ENCODE results near the gene TNNI3. TPM values are rescaled to one million over a fixed set of nuclear protein-coding genes. Genes with fewer than 3 reads are reported as not detected.

TNNI3 gene
- total RNA-seq, 2 experiments from 2014 or later: 2.6 TPM; not detected in 1

DNA sequence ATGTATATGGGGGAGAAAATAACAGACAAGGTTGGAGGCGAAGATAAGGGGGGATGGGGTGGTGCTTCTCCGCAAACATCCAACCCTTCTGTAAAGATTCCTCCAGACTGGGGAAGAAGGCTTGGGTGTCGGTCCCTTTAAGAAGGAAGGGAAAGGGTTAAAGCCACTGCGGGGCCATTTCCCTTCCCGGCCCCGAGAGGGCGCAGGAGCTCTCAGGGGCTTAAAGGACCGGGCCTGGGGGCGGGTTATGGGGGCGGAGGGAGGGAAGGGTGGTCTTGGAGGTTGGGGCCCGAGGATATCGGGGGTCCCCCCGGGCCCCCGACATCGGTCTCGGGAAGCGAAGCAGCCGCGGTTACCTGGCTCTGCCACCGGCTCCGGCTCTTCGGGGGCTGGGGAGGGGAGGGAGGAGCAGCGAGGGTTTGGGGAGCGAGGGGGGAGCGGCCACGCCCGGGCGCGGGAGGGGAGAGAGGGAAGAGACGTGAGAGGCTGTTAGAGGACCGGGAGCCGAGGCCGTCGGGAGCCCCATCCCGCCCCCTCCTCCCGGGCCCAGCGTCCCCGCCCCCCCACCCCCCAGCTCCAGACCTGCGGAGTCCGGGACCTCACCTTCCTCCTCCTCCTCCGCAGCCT lies 11.3 kb downstream of the TNNI3 start:
- DNase-seq (ENCODE audit: low spot score): peak; percentile 66
- Histone ChIP-seq H3K36me3 (ENCODE audit: insufficient read depth, low read length) (0 out of 2 replicates have a peak, but pooled peaks cover under 1% of the 10 kb centered on the region), H3K4me3 (ENCODE audit: low read depth, low read length, poor library complexity, severe bottlenecking) (peak overlapping the region; percentile 65), H3K4me1 (ENCODE audit: insufficient read depth, low read length, poor library complexity, severe bottlenecking) (peaks cover 43% of the 10 kb centered on the region), H3K9me2 (ENCODE audit: insufficient read depth, low read length) (no peaks in the 10 kb centered on the region), H3K4me2 (ENCODE audit: low read length) (peak overlapping the region; percentile 76), H3K79me2 (ENCODE audit: insufficient read depth, low read depth, low read length) (no peaks in the 10 kb centered on the region), H3K27ac (ENCODE audit: low read depth, low read length, poor library complexity, severe bottlenecking) (no peak overlapping the region), H3K9me3 (ENCODE audit: low read length) (no peaks in the 10 kb centered on the region), H2AFZ (ENCODE audit: low read length) (peak overlapping the region; percentile 76; the same call in 1 of the 2 replicates), H4K20me1 (ENCODE audit: insufficient read depth, low read length) (no peaks in the 10 kb centered on the region)
- no TSS peak for BruUV-seq (replicated peaks)
- no peak for TF ChIP-seq EZH2phosphoT487 (IDR thresholded peaks at IDR 0.05; ENCODE audit: borderline replicate concordance, low read depth, low read length)
- peak; percentile 85 for TF ChIP-seq CTCF (conservative IDR thresholded peaks at IDR 0.05; ENCODE audit: low read length)
- intact Hi-C loops (cut with micrococcal nuclease; ENCODE audit: unreplicated experiment): no loop called here
- POLR2A ChIA-PET: no interaction called here
- CTCF ChIA-PET (ENCODE audit: unreplicated experiment): no interaction called here

DNA sequence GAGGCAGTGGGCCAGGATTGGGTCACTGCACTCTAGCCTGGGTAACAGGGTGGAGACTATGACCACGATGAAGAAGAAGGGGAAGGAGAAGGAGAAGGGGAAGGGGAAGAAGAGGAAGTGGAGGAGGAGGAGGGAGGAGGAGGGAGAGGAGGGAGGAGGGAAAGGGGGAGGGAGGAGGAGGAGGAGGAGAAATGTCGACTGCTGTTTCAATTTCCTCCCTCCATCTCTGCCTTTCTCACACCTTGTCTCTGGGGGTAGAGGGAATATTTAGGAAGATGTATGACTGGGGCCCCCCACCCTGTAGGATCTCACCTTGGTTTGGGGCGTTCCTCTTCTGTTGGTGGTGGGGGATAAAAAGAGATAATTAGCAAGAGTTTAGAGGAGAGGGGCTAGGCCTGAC lies 12.3 kb downstream of the TNNI3 start:
- Histone ChIP-seq H3K4me2 (ENCODE audit: low read length) (peak overlapping the region; percentile 13; the same call in 1 of the 2 replicates), H2AFZ (ENCODE audit: low read length) (no peak overlapping the region), H3K4me3 (ENCODE audit: low read depth, low read length, poor library complexity, severe bottlenecking) (no peak overlapping the region), H3K9me3 (ENCODE audit: low read length) (no peaks in the 10 kb centered on the region), H3K4me1 (ENCODE audit: insufficient read depth, low read length, poor library complexity, severe bottlenecking) (peaks cover 44% of the 10 kb centered on the region), H3K9me2 (ENCODE audit: insufficient read depth, low read length) (no peaks in the 10 kb centered on the region), H3K79me2 (ENCODE audit: insufficient read depth, low read depth, low read length) (no peaks in the 10 kb centered on the region), H3K27ac (ENCODE audit: low read depth, low read length, poor library complexity, severe bottlenecking) (no peak overlapping the region), H3K36me3 (ENCODE audit: insufficient read depth, low read length) (no peaks in the 10 kb centered on the region), H4K20me1 (ENCODE audit: insufficient read depth, low read length) (no peaks in the 10 kb centered on the region)
- TF ChIP-seq CTCF (conservative IDR thresholded peaks at IDR 0.05; ENCODE audit: low read length) (no peak), EZH2phosphoT487 (IDR thresholded peaks at IDR 0.05; ENCODE audit: borderline replicate concordance, low read depth, low read length) (no peak)
- ChIA-PET POLR2A (no interaction called here), CTCF (ENCODE audit: unreplicated experiment) (no interaction called here)
- no peak for DNase-seq (ENCODE audit: low spot score)
- no TSS peak for BruUV-seq (replicated peaks)
- intact Hi-C loops (cut with micrococcal nuclease; ENCODE audit: unreplicated experiment): no loop called here

GRCh38 chr19:55141696-55142095 lies 15.8 kb downstream of the TNNI3 start:
- Histone ChIP-seq H3K9me2 (ENCODE audit: insufficient read depth, low read length) (no peaks in the 10 kb centered on the region), H3K4me2 (ENCODE audit: low read length) (peak overlapping the region; percentile 39), H4K20me1 (ENCODE audit: insufficient read depth, low read length) (no peaks in the 10 kb centered on the region), H2AFZ (ENCODE audit: low read length) (no peak overlapping the region), H3K79me2 (ENCODE audit: insufficient read depth, low read depth, low read length) (no peaks in the 10 kb centered on the region), H3K4me3 (ENCODE audit: low read depth, low read length, poor library complexity, severe bottlenecking) (no peak overlapping the region), H3K27ac (ENCODE audit: low read depth, low read length, poor library complexity, severe bottlenecking) (no peak overlapping the region), H3K4me1 (ENCODE audit: insufficient read depth, low read length, poor library complexity, severe bottlenecking) (peaks cover 23% of the 10 kb centered on the region), H3K9me3 (ENCODE audit: low read length) (no peaks in the 10 kb centered on the region), H3K36me3 (ENCODE audit: insufficient read depth, low read length) (no peaks in the 10 kb centered on the region)
- TF ChIP-seq EZH2phosphoT487 (IDR thresholded peaks at IDR 0.05; ENCODE audit: borderline replicate concordance, low read depth, low read length) (no peak), CTCF (conservative IDR thresholded peaks at IDR 0.05; ENCODE audit: low read length) (no peak)
- POLR2A ChIA-PET: no interaction called here
- no peak for DNase-seq (ENCODE audit: low spot score)
- intact Hi-C loops (cut with micrococcal nuclease; ENCODE audit: unreplicated experiment): loop anchor here (1.0 kb wide), 1 partner anchor 19 kb away; no protein-coding TSS in a partner anchor
- CTCF ChIA-PET (ENCODE audit: unreplicated experiment): no interaction called here
- no TSS peak for BruUV-seq (replicated peaks)

Data from OCI-LY7 (cell line).